ENCODE data around the gene YOD1.
"Not testable (repeated sequence)": the region's sequence is repeated elsewhere in the genome, so short reads cannot be mapped to it uniquely, and the experiment has no call there.

The YOD1 gene

GRCh38 chr1:207047505-207047904 is 3.5 kb downstream of the YOD1 start:
- no peak for DNase-seq

DNA sequence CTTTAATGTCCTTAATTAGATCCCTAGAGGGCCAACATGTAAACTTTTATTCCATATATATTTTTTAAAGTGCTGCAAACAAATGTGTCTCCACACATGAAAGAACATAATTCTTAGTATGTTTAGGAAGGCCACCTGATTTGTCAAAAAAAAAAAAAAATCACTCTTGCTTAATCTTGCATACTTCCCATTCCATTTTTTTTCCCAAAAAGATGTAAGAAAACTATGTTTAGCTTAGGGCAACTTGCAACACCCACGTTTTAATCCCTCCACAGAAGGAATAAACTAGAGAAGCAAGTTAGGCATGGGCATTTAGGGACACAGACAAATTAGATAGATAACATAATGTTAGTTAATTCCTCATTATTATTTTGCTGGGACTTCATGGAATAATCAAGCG is 5.6 kb downstream of the YOD1 start:
- no peak for DNase-seq

- not testable (repeated sequence) for DNase-seq
Observed at GRCh38 chr1:207041397-207041796, 9.6 kb downstream of the YOD1 start.

DNA sequence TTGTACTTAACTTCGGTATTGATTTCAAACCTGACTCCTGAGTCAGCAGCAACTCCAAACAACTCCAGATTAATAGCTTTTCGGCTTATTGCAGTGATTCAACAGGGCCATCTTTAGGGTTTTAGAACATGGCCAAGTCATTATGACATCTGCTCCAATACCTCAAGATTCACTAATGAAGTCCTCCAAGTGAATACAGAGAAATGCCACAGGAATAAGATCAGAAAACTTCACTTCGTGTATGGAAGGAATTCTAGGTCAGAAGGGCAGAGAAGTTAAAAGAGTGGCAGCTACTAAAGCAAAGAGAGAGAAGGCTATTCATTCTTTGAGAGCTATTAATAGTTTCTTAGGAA is 10.9 kb downstream of the YOD1 start:
- DNase-seq, result no peak

DNA sequence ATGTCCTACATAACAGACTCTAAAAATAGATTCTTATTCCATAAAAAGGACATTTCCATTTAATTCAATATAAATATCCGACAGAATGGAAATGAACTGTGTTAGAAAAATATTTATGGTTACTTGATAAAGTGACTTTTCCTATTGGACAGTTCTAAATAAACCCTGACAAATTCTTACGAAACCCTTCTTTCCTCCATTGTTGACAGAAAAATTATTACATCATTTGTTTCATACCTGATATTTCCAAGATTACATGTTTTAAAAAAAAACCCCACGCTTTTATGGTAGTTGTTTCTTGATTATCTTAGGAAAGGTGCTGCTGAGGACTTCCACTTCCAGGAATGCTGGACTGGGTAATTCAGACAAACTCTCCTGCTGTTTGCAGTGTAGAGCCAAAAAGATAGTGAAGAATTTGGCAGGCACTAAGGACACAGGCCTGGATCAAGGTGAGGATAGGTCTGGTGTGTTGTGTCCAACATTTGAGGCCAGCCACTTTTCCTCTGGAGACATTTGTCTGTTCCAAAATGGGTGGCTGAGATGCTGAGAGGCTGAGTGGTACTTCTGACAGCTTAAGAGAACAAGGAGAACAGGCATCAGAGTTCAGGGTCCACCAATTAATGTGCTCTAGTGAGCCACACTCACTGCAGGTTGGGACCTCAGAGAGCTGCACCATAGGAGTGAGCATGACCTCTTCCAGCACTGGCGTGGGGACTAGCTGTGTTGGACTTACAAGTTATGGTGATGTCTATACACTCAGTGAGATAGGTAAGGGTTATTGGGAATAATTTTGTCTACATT is 11.4 kb downstream of the YOD1 start:
- DNase-seq, result no peak

DNA sequence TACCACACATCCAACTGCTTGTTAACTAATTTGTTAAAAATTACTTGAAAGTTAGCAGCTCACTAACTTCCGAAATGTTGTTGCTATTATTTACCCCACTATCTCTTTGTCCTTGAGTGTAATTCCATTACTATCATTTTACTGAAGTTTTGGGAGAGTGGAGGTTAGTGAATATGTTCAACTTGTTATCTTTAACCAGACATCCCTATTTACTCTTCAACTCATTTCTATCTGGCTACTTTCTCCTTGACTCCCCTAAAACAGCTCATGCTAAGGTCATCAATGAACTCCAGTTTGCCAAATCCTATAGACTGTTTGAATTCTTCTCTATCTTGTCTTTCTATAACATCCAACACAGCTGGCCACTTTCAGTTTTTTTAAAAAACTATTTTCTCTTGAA is 14.1 kb downstream of the YOD1 start:
- no peak for DNase-seq

DNA sequence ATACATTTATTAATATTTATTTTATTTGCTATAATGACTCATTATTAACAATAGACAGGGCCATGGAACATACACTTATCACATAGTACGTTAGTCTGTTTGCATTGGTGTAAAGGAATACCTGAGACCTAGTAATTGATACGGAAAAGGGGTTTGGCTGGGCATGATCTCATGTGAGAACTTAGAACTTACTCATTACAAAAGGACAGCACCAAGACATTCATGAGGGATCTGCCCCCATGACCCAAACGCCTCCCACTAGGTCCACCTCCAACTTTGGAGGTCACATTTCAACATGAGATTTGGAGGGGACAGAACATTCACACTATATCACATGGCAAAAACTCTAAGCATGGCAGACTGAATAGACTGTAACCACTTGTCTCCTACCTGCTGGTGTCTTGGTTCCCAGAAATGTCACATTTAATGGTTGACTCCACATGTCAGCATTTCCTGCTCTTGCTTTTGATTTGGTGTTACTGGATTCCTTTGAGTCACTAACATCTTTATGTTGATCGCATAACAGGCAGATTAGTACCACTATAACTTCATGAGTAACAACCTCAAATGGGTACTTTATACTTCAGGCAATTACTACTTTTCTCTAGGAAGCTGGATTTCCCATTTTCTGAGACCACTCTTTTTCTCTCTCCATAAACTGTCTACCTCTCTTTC is 15.0 kb downstream of the YOD1 start:
- no peak for DNase-seq

DNA sequence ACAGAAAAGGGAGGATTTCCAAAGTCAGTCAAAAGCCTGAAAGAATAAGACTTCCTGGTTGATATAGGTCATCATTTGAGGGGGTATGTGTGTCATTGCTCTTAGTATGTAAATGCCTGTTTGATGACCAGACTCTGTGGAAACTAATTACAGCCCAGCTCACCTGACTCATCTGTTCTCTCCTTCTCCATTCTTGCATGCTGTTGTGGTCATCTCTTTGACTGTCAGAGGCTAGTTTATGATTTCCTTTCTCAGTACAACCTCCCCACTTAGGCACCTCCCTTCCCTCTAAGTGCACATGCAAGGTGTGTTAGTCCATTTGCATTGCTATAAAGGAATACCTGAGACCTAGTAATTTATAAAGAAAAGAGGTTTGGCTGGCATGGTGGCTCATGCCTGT is 16.0 kb downstream of the YOD1 start:
- no peak for DNase-seq

DNA sequence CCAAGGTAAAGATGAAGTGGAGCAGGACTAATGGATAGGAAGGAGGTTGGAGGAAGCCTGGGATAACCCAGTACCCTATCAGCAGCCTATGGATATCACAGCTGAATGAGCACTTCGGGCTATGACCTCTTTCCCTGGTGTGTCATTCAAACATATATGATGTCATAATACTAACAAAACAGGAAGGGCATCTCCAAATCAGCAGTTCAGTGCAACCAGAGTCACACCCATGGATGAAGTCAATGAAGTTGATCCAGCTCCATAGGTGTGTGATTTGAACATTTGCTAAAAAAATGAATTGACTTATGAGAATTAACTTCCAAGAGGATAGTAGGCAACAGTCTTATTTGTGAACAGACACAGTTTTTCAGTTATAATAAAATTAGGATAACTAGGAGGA is 16.8 kb downstream of the YOD1 start:
- DNase-seq, result no peak

DNA sequence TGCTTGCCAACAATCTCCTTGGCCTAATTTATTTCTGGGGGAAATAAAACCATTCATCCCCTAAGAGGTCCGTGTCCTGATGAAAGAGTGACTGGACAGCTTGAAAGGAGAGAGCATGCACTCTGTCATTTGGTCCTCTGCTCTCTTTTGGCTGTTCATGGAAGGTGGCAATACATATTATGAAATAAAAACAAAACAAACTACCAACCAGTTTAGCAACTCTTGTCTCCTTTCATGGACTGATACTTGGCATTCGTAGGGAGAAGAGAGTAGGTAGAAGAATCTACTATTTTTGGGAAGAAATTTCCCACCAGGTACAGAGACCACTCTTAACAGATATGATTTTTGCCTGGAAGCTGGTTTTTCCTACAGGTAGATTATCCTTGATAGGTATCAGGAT is 17.7 kb downstream of the YOD1 start:
- no peak for DNase-seq

DNA sequence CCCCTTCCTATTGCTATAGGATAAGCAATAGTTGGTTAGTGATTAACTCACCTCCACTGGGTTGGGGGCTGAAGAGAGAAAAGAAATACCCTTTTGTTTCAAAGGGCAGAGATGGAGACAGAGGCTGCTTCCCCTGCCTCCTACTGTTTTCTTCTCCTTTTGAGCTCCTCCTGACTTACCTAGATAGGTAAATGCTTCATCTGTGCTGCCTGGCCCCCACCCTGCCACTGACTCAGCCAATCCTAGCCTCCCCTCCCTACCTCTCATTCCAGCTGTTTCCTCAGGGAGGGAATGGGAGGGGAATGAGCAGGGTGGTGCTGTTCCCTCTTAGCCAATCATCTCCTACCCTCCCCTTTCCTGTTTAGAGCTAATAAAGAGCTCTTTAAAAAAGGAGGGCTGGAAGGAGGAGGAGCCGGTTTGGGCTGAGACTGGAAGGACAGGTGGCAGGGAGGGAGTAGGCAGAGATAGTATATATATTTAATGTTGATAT is 18.4 kb downstream of the YOD1 start, which contains the start of gene C1orf116:
TSS of gene C1orf116 (minus strand) at position 229 of the 490 bp plus-strand sequence. CDS start 5,158 bp downstream, outside the sequence.
- DNase-seq, result no peak

DNA sequence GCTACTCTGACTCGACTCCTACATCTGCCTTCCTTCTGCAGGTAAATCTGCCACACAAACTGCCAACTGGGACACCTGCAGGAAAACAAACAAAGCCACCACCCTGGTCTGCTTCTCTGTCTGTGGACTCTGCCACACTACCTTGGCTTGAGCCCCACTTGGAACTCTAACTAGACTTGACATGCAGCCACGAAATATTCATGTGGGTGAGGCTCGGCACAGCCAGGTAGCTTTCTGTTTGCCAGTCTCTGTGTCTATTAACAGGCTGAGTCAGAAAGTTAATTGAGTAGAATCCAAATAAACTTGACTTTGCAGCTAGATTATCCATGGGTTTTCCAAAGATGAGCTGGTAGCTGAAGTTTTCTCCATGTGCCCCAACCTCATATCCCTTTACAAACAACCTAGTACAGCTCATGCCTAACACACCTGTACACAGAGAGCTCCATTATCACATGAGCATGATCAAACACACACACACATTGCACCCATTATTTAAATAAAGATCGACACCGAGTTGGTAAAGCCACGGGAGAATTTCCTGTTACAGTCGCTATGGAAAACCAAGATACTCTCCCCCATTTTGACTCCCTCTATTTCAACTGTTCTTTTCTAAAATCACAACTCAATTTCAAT is 19.3 kb downstream of the YOD1 start:
- DNase-seq, result no peak

DNA sequence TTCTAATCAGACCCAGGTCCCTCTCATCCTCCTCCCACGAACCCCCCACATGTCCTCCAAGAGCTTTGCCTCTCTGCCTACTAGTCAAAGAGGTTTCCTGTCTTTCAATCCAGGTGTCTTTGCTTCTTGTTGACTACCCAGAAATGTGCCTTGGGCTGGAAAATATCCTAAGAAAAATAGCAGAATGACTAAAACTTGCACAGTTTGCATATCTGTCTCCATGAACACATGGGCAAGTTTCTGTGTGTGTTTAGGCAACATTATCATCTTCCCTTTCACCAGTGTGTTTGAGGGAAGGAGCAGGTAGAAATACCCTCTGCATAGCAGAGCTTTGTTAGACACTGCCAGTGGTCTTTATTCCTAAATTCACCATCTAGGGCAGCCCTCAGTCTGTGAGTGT is 20.0 kb downstream of the YOD1 start:
- DNase-seq, result no peak

GRCh38 chr1:207030522-207031009 is 20.4 kb downstream of the YOD1 start:
- DNase-seq, result no peak

DNA sequence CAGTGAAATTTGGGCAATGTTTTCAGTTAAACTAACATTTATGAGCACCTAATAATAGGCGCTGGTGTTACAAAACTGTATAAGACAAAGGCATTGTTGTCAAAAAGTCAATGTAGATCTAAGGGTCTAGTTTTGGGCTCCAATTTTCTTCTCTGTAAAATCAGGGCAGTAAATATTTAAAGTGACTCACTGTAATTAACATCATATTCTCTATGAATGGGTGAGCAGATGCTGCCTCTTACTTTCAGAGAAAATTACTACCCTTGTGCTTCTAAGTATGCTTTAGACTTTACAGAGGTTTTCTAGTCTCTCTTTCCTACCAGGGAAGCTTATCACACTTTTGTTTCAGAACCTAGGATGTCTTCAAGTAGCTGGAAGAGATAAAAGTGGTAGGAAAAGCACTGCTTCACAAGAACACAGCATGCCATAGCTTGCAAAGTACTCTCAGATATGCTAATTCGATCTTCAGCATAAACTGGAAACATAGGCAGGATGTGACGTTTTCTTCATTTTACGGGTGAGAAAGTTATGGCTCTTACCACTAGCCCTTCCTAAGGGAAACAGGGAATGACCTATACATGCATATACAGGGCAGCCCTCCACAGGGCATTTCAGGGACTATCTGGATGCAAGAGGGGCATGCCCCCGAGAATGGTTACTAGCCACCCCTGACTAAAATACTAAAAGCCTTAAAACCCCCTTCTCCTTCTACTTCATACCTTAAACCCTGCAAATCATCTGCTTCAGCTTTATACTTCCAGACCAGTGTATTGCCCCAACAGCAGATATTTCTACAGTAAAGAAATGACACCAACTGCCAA is 21.1 kb downstream of the YOD1 start:
- DNase-seq, result no peak

DNA sequence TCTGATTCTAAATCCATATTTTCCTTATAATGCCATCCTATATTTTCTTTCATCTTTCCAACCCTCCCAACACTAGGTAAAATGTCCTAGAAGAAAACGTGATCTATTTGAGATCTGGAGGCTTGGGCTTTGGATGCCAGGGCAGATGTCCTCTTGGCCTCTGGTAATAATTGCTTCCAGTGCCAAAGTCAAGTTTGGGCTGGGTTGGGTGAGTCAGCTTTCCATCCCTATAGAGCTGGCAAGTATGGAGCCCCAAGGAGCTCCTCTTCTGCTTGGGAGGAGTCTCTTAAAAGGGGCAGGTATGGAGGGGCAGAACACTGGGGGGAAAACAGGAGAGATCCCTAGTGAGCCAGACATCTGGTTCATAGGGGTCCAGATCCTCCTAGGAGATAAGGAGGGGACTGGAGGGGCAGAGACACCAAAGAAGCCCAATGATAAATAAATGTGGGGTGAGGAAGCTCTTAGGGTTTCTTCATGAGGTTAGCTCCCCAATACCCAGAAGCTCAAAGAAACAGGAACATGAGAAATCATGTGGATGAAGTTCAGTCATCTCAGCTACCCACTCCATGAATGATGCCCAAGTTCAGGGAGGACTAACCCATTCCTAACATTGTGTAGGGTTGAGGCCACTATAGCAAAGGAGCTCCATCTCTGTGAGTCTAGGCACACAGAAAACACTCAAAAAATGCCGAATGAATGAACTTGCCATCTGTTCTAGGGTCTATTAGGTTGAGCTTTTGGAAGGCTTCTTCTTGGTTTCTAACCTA is 21.9 kb downstream of the YOD1 start:
- DNase-seq, result no peak

DNA sequence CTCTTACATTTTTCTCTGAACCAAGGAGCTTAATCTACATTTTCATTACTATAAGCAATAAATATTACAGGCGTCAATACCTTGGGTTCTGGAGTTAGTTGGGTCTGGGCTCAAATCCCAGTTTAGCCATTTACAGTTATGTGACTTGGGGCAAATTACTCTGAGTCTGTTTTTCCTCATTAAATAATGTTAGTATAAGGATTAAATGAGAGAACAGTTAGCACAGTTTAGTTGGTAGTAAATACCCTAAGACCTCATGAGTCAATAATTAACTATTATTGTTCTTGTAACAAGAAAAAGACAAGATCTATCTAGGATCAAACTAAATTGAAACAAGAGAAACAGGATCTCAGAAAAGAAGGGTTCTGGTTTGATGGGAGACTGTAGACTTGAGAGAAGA is 23.1 kb downstream of the YOD1 start:
- DNase-seq, result no peak

- DNase-seq, result no peak
Observed at GRCh38 chr1:207027206-207027777, 23.7 kb downstream of the YOD1 start.

- no peak for DNase-seq
Observed at GRCh38 chr1:207026104-207026534, 24.9 kb downstream of the YOD1 start.

DNA sequence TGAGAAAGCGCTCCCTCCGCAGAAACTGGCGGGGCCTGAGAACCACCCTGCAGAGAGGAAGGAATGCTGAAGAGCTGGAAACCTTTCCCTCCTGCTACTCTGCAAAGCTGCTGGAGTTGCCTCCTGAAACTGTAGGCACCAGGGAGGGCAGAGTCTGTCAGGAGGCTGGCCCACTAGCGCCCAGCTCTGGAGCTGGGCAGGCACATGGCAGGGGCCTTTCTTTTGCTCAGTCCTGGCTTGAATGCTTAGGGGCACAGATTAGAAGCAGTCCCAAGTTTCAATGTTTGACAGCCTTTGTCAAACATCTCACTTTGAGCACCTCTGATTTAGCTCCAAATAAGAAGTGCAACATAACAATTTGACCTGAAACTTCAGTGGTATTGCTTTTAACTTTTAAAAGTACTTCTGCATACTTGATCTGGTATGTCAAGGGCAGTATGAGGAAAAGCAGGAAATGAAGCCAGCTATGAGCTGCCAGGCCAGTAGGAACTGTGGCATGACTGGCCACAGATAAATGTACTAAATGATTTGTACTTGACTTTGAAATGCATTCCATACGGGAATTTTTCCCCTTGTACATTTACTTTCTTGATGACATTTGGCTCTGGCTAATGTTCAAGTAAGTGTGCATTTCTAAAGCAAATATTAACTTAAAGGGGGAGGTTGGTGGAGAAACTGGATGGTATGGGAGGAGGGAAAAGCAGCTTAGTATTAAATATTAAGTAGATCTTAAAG is 25.7 kb downstream of the YOD1 start:
- no peak for DNase-seq

Data from SIG-M5 (cell line).